Lower leg skin (tissue), 3 donors: ENCODE measurements around the gene OSBPL3.

Experiments
- CTCF ChIP-seq, 3 donors: fragments of 450-650 bp; IDR thresholded peaks; one replicate each; pipeline ENCODE4 v1.5.1; 2016; ENCODE audit warnings: antibody characterized with exemption in 3 of 3, mild to moderate bottlenecking in 3 of 3, moderate library complexity in 2 of 3
- POLR2A ChIP-seq, 2 donors: fragments of 450-650 bp; IDR thresholded peaks; one replicate each; pipeline ENCODE4 v1.6.1; 2016 to 2017; ENCODE audit warnings: antibody characterized with exemption in 2 of 2, mild to moderate bottlenecking in 1 of 2, moderate library complexity in 1 of 2

- TF ChIP-seq CTCF (IDR thresholded peaks at IDR 0.05) (no peak), POLR2A (IDR thresholded peaks at IDR 0.05) (no peak)
Measured at GRCh38 chr7:24843821-24844434, 136.1 kb downstream of the OSBPL3 start.
